H1 (cell line): ENCODE measurements around the gene PEX14. TPM values are rescaled to one million over a fixed set of nuclear protein-coding genes. Genes with fewer than 3 reads are reported as not detected.
A peak's percentile ranks its signal among the peaks of the same experiment; 100 is the strongest.

Experiments used
- CTCF ChIA-PET: fragments of 300-600 bp; sonication (Branson Sonifier 250); formaldehyde crosslinking; loops from one replicate; lab custom pipeline; 2021; ENCODE audit not compliant: partially characterized antibody; lab: Charles Lee
- POLR2A ChIA-PET: fragments of 300-600 bp; sonication (Branson Sonifier 250); formaldehyde crosslinking; loops from one replicate; lab custom pipeline; 2021; ENCODE audit warnings: inconsistent platforms; ENCODE audit not compliant: partially characterized antibody; lab: Charles Lee
- DNase-seq, 2 experiments: peaks; one replicate each; pipeline versions ENCODE4 v3.0.0 to v3.0.0-alpha.2; 2010 to 2022; ENCODE audit warnings: low spot score in 2 of 2, low read depth in 1 of 2, mixed read lengths in 1 of 2
- FAIRE-seq: peaks from 2 replicates; lab custom pipeline; 2011; peaks lifted over from hg19 to GRCh38; lab: Jason Lieb, UNC
- H2AFZ ChIP-seq: 2 replicates; pipeline ENCODE4 v1.8.1; 2012; ENCODE audit warnings: low read length, inconsistent platforms
- H2AK5ac ChIP-seq: 2 replicates; pipeline ENCODE4 v1.6.1; 2013; ENCODE audit warnings: low read depth, low read length
- H2BK120ac ChIP-seq: replicated peaks from 2 replicates; pipeline ENCODE3; 2013; ENCODE audit warnings: low read depth, low read length, inconsistent platforms
- H2BK12ac ChIP-seq: 2 replicates; pipeline ENCODE4 v1.6.1; 2013; ENCODE audit warnings: low read depth, low read length
- H2BK15ac ChIP-seq: 2 replicates; pipeline ENCODE4 v1.6.1; 2013; ENCODE audit warnings: low read length
- H2BK20ac ChIP-seq: 2 replicates; pipeline ENCODE4 v1.6.1; 2013; ENCODE audit warnings: low read length
- H2BK5ac ChIP-seq: 2 replicates; pipeline ENCODE4 v1.6.1; 2013; ENCODE audit warnings: low read depth, low read length
- H3K14ac ChIP-seq: 2 replicates; pipeline ENCODE4 v1.6.1; 2013; ENCODE audit warnings: inconsistent platforms; ENCODE audit not compliant: insufficient read length
- H3K18ac ChIP-seq: 2 replicates; pipeline ENCODE4 v1.6.1; 2013; ENCODE audit warnings: low read length; ENCODE audit errors: extremely low read depth
- H3K23ac ChIP-seq: 2 replicates; pipeline ENCODE4 v1.6.1; 2013; ENCODE audit warnings: inconsistent platforms; ENCODE audit not compliant: insufficient read length
- H3K23me2 ChIP-seq: 2 replicates; pipeline ENCODE4 v1.6.1; 2013; ENCODE audit warnings: low read depth, low read length
- H3K27ac ChIP-seq: 2 replicates; pipeline ENCODE4 v1.6.1; 2011; ENCODE audit warnings: low read depth, low read length, inconsistent platforms
- H3K27me3 ChIP-seq, 4 experiments: replicated peaks in 1 of 4; 1 replicate in 1 of 4; 2 replicates in 3 of 4; pipeline versions ENCODE4 v1.6.1 to v1.8.1; 2011 to 2013; ENCODE audit warnings: low read length in 3 of 4, mild to moderate bottlenecking in 3 of 4, inconsistent platforms in 2 of 4, mixed read lengths in 2 of 4, moderate library complexity in 1 of 4; ENCODE audit not compliant: control insufficient read depth in 3 of 4, insufficient read depth in 3 of 4; ENCODE audit errors: extremely low read depth in 1 of 4
- H3K36me3 ChIP-seq, 4 experiments: 2 replicates each; pipeline versions ENCODE4 v1.6.1 to v1.8.1; 2011 to 2013; ENCODE audit warnings: mild to moderate bottlenecking in 4 of 4, low read length in 3 of 4, moderate library complexity in 2 of 4, control low read depth in 1 of 4, inconsistent platforms in 1 of 4; ENCODE audit not compliant: insufficient read depth in 4 of 4, control insufficient read depth in 2 of 4
- H3K4ac ChIP-seq: replicated peaks from 2 replicates; pipeline ENCODE3; 2013; ENCODE audit warnings: low read length, low read depth, mixed read lengths, inconsistent platforms; ENCODE audit not compliant: insufficient read length
- H3K4me1 ChIP-seq, 4 experiments: replicated peaks in 1 of 4; 1 replicate in 1 of 4; 2 replicates in 3 of 4; pipeline versions ENCODE4 v1.6.1 to v1.8.1; 2011 to 2013; ENCODE audit warnings: low read length in 3 of 4, inconsistent platforms in 2 of 4, mixed read lengths in 1 of 4; ENCODE audit not compliant: insufficient read depth in 4 of 4, control insufficient read depth in 3 of 4
- H3K4me2 ChIP-seq, 2 experiments: 2 replicates each; pipeline versions ENCODE4 v1.6.1 to v1.8.1; 2011 to 2013; ENCODE audit warnings: low read depth in 2 of 2, low read length in 2 of 2, control low read depth in 1 of 2, inconsistent platforms in 1 of 2, mild to moderate bottlenecking in 1 of 2; ENCODE audit not compliant: insufficient read depth in 1 of 2
- H3K4me3 ChIP-seq, 4 experiments: fragments of 200-600, 300-600 bp in 1 of 4; sonication (generic), shearing (Covaris generic), sonication (Bioruptor Twin) in 1 of 4; 2 replicates each; pipeline versions ENCODE4 v1.5.1 to v1.8.1; 2011 to 2016; ENCODE audit warnings: low read length in 4 of 4, low read depth in 3 of 4, control low read depth in 2 of 4, inconsistent platforms in 2 of 4, mild to moderate bottlenecking in 2 of 4, mixed read lengths in 1 of 4, moderate library complexity in 1 of 4; ENCODE audit not compliant: insufficient read depth in 2 of 4; ENCODE audit errors: extremely low read depth in 1 of 4
- H3K56ac ChIP-seq: replicated peaks from 2 replicates; pipeline ENCODE3; 2013; ENCODE audit warnings: low read depth, mild to moderate bottlenecking, mixed read lengths, low read length, inconsistent platforms; ENCODE audit not compliant: insufficient read length
- H3K79me1 ChIP-seq: 2 replicates; pipeline ENCODE4 v1.6.1; 2013; ENCODE audit warnings: low read depth, low read length, control low read depth
- H3K79me2 ChIP-seq, 2 experiments: 2 replicates each; pipeline versions ENCODE4 v1.6.1 to v1.8.1; 2012 to 2013; ENCODE audit warnings: low read length in 2 of 2, mild to moderate bottlenecking in 2 of 2, inconsistent platforms in 1 of 2; ENCODE audit not compliant: insufficient read depth in 2 of 2, control insufficient read depth in 1 of 2
- H3K9ac ChIP-seq, 4 experiments: replicated peaks in 1 of 4; 1 replicate in 1 of 4; 2 replicates in 3 of 4; pipeline versions ENCODE4 v1.6.1 to v1.8.1; 2011 to 2013; ENCODE audit warnings: low read depth in 3 of 4, low read length in 3 of 4, control low read depth in 2 of 4, mild to moderate bottlenecking in 2 of 4, moderate library complexity in 2 of 4, inconsistent platforms in 1 of 4; ENCODE audit errors: extremely low read depth in 1 of 4
- H3K9me3 ChIP-seq, 2 experiments: 2 replicates each; pipeline versions ENCODE4 v1.6.1 to v1.8.1; 2012 to 2013; ENCODE audit warnings: mild to moderate bottlenecking in 2 of 2, moderate library complexity in 2 of 2, control low read depth in 1 of 2, inconsistent platforms in 1 of 2, low read depth in 1 of 2, low read length in 1 of 2, mixed read lengths in 1 of 2; ENCODE audit not compliant: insufficient read depth in 2 of 2
- H4K20me1 ChIP-seq, 2 experiments: replicated peaks in 1 of 2; 2 replicates each; pipeline versions ENCODE3 to v1.8.1; 2011 to 2013; ENCODE audit warnings: inconsistent platforms in 2 of 2, low read length in 2 of 2, mild to moderate bottlenecking in 1 of 2; ENCODE audit not compliant: insufficient read depth in 2 of 2, control insufficient read depth in 1 of 2
- H4K5ac ChIP-seq: 2 replicates; pipeline ENCODE4 v1.6.1; 2013; ENCODE audit warnings: low read length, low read depth, mixed read lengths, inconsistent platforms; ENCODE audit not compliant: insufficient read length
- H4K8ac ChIP-seq: 2 replicates; pipeline ENCODE4 v1.8.0; 2013; ENCODE audit warnings: mild to moderate bottlenecking, moderate library complexity, low read length, inconsistent platforms; ENCODE audit not compliant: insufficient read depth; ENCODE audit errors: extremely low read depth
- H4K91ac ChIP-seq: replicated peaks from 2 replicates; pipeline ENCODE3; 2013; ENCODE audit warnings: low read length, mixed read lengths, inconsistent platforms; ENCODE audit not compliant: insufficient read length
- ASH2L ChIP-seq: fragments of 200-600, 300-600 bp; sonication (generic); IDR thresholded peaks from one replicate; pipeline ENCODE4 v1.7.1; 2017; ENCODE audit warnings: low read length
- BACH1 ChIP-seq: IDR thresholded peaks from 2 replicates; pipeline ENCODE4 v1.6.1; 2012; ENCODE audit warnings: low read length, improper control_type of control experiment
- HDAC6 ChIP-seq: IDR thresholded peaks from one replicate; pipeline ENCODE4 v1.7.1; 2012; ENCODE audit warnings: low read depth, mild to moderate bottlenecking, inconsistent platforms, low read length, moderate library complexity
- JUND ChIP-seq: IDR thresholded peaks from 2 replicates; pipeline ENCODE4 v1.6.1; 2011; ENCODE audit warnings: mild to moderate bottlenecking, improper control_type of control experiment, low read length
- KDM5A ChIP-seq: fragments of 200-600 bp; IDR thresholded peaks from 2 replicates; pipeline ENCODE4 v1.7.1; 2012; ENCODE audit warnings: mild to moderate bottlenecking, low read length, inconsistent platforms, mixed read lengths
- NRF1 ChIP-seq: IDR thresholded peaks from 2 replicates; pipeline ENCODE4 v1.6.1; 2011; ENCODE audit warnings: mild to moderate bottlenecking, low read depth, low read length, improper control_type of control experiment
- SAP30 ChIP-seq: fragments of 300-600 bp; sonication (generic); IDR thresholded peaks from 2 replicates; pipeline ENCODE4 v1.7.1; 2012; ENCODE audit warnings: low read length, moderate library complexity, mild to moderate bottlenecking, inconsistent platforms; ENCODE audit not compliant: insufficient read depth, insufficient replicate concordance
- SIX5 ChIP-seq: IDR thresholded peaks from 2 replicates; pipeline ENCODE4 v1.6.1; 2011; ENCODE audit warnings: mild to moderate bottlenecking, low read depth, low read length
- SP4 ChIP-seq: IDR thresholded peaks from 2 replicates; pipeline ENCODE4 v1.6.1; 2012; ENCODE audit warnings: low read length, inconsistent platforms
- USF2 ChIP-seq: IDR thresholded peaks from 2 replicates; pipeline ENCODE4 v1.6.1; 2011; ENCODE audit warnings: low read length, improper control_type of control experiment
- WGBS, 2 experiments: shearing (Covaris generic) in 1 of 2; methylation state at CpG; one replicate each; pipeline versions ENCODE4 v1.1.6 to v1.1.7; 2013 to 2015; ENCODE audit warnings: low lambda C conversion rate in 2 of 2, mixed read lengths in 2 of 2, inconsistent platforms in 1 of 2, low coverage in 1 of 2, missing lambda C conversion rate in 1 of 2; ENCODE audit not compliant: insufficient replicate concordance in 2 of 2, insufficient coverage in 1 of 2, insufficient read length in 1 of 2; ENCODE audit errors: extremely low coverage in 1 of 2, missing lambda C conversion rate in 1 of 2; 5-methylcytosine and 5-hydroxymethylcytosine counted together
- polyA plus RNA-seq, 7 experiments: library from polyadenylated mRNA; depleted of rRNA in 3 of 7; stranded (reverse) in 5 of 7; unstranded in 2 of 7; fragments of >200 nt in 5 of 7; fragments of 200-250 nt in 2 of 7; gene quantifications; 1 replicate in 5 of 7; 2 replicates in 1 of 7; 4 replicates in 1 of 7; pipeline versions ENCODE4 v1.2.1 to v1.2.3, GENCODE V29; 2011 to 2013; ENCODE audit warnings: missing spikeins in 2 of 7, mixed read lengths in 2 of 7
- total RNA-seq: library from RNA; stranded (reverse); fragmentation: NEBNext Ultra II Directional; extraction: Animal tissue kit (Norgen Biotek cat#: 25700); gene quantifications from 2 replicates; pipeline ENCODE4 v1.2.1, GENCODE V29; 2021

Gene PEX14
- total and polyA plus RNA-seq, 2 of the 8 experiments (the other 6 are each of a cell fraction or from before 2014, with no cell fraction given) = 13.0 to 19.8 TPM

GRCh38 chr1:10617931-10618885 lies 143.5 kb downstream of the PEX14 start:
- H3K14ac ChIP-seq = no peak overlapping the region
- H2BK5ac ChIP-seq = peak overlapping the region; percentile 71
- no peaks in the 10 kb centered on the region for H3K23me2 ChIP-seq
- no peak overlapping the region for H3K27ac ChIP-seq
- TF ChIP-seq HDAC6 (no peak), JUND (no peak), NRF1 (no peak), BACH1 (no peak), SP4 (no peak), USF2 (no peak), SIX5 (no peak), ASH2L (no peak), SAP30 (no peak), KDM5A (no peak)
- peaks cover 7% of the 10 kb centered on the region for H3K79me1 ChIP-seq
- no peak overlapping the region for H3K4ac ChIP-seq
- no peak overlapping the region for H2BK12ac ChIP-seq
- H3K4me1 ChIP-seq = peaks cover 0 to 11% (median 3%) of the 10 kb centered on the region in 4 experiments; a peak in 3 of 7 replicates
- H3K4me2 ChIP-seq = no peak overlapping the region
- no peak overlapping the region for H2BK120ac ChIP-seq
- H3K23ac ChIP-seq = no peak overlapping the region
- no peak overlapping the region for H4K8ac ChIP-seq
- H3K9me3 ChIP-seq = no peaks in the 10 kb centered on the region
- DNase-seq (no peak), FAIRE-seq (no peak)
- H2BK15ac ChIP-seq = no peak overlapping the region
- H3K36me3 ChIP-seq = no peaks in the 10 kb centered on the region
- H2AK5ac ChIP-seq = no peak overlapping the region
- no peak overlapping the region for H3K56ac ChIP-seq
- H3K18ac ChIP-seq = no peak overlapping the region
- H3K27me3 ChIP-seq = no peaks in the 10 kb centered on the region
- POLR2A ChIA-PET = no interaction called here
- 94% methylated on average over 23 of the region's 23 CpGs; no CpG with 5 or more reads in 1 of the 2 experiments for WGBS, 2 experiments
- H3K79me2 ChIP-seq = no peaks in the 10 kb centered on the region
- H3K4me3 ChIP-seq = no peak overlapping the region
- CTCF ChIA-PET = interaction anchor here (0.8 to 2.5 kb wide), 6 partner anchors 12 to 110 kb away, joined by 3 to 8 read pairs (median 4); no protein-coding TSS in a partner anchor
- H2AFZ ChIP-seq = no peak overlapping the region
- no peaks in the 10 kb centered on the region for H4K20me1 ChIP-seq
- H3K9ac ChIP-seq = no peak overlapping the region
- H4K5ac ChIP-seq = no peak overlapping the region
- no peak overlapping the region for H4K91ac ChIP-seq
- H2BK20ac ChIP-seq = no peak overlapping the region
